Measurements from ENCODE around the gene DAB1. TPM values are rescaled to one million over a fixed set of nuclear protein-coding genes. Genes with fewer than 3 reads are reported as not detected.

DAB1 gene
- total RNA-seq, 1 donor from 2014 or later = not detected

GRCh38 chr1:57167997-57168396 is 255.9 kb downstream of the DAB1 start:
- DNase-seq (ENCODE audit: low read depth, low spot score) = no peak

DNA sequence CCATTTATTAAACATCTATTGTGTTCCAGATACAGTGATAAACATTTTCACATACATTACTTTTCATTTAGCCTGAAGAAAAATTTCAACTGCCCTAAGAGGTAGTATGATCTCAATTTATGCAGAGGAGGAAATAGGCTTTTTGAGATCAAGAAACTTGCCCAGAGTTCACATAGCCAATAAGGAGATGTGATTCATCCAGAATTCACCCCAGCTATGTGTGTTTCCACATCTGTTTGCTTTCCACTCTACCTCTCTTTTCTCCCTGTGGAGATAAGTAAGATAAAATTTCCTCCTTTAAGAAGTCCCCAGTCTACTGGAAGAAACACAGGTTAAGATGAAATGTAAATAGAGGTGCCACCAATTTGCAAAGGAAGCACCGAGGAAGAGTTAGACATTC is 258.3 kb downstream of the DAB1 start:
- no peak for DNase-seq (ENCODE audit: low read depth, low spot score)

DNA sequence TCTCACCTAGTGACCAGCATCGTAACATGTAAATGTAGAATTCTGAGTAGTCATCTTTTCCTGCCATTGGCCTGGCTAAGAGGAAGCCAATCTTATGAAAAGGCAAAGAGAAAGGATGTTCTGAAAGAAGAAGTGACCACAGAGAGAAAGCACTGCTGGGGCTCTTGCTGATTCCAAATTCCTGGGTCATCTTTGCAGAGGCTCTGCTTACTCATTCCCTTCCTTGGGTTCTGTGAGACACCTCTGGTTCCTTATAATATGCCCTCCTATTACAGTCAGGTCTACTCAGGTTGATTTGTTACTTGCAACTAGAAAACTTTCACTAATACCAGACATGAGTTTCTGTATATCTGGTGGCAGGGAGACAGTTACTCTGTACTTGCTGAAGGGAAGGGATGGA is 259.3 kb downstream of the DAB1 start:
- no peak for DNase-seq (ENCODE audit: low read depth, low spot score)

GRCh38 chr1:57163789-57164188 is 260.1 kb downstream of the DAB1 start:
- no peak for DNase-seq (ENCODE audit: low read depth, low spot score)

GRCh38 chr1:57163325-57163724 is 260.5 kb downstream of the DAB1 start:
- DNase-seq (ENCODE audit: low read depth, low spot score) = no peak

- DNase-seq (ENCODE audit: low read depth, low spot score) = no peak
These were observed 261.1 kb downstream of the DAB1 start for GRCh38 chr1:57162607-57163261.

- DNase-seq (ENCODE audit: low read depth, low spot score) = no peak
These were observed 263.3 kb downstream of the DAB1 start for GRCh38 chr1:57160594-57160993.

DNA sequence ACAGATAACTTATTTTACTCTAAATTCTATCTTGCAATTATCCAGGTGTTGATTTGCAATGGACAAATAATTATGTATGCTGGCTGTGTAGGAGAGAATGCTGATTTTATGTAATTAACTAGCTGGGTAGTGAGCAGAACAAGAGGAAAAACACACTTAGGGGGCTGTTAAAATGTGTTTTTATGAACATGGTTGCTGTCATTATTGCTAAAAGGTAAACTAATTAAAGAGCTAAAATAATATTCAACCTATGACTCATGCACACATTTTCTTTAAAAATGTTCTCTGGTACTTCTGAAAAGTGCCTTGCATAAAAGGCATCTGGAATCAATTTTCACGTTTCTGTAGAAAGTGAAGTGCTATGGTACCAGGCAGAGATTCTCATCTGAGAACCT is 265.3 kb downstream of the DAB1 start:
- DNase-seq (ENCODE audit: low read depth, low spot score) = no peak

- DNase-seq (ENCODE audit: low read depth, low spot score) = no peak
These were observed 265.8 kb downstream of the DAB1 start for GRCh38 chr1:57157818-57158603.

DNA sequence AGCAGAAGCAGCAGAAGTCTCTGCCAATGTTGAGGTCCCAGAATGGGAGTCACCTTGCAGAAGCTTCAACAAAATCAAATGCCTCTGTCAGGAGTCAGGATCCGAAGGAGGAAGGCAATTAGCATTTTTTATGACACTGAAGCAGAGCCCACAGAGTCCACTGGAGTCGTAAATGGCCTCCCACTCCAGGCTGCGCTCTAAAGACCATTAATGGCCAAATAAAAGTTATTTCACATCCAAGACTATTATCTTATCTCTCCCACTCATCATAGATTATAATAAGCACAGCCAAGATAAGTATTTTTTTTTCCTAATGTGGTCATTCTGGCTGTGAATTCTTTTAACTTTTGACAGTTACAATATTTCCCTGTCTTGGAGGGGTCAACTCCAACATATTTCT is 267.0 kb downstream of the DAB1 start:
- DNase-seq (ENCODE audit: low read depth, low spot score) = no peak

DNA sequence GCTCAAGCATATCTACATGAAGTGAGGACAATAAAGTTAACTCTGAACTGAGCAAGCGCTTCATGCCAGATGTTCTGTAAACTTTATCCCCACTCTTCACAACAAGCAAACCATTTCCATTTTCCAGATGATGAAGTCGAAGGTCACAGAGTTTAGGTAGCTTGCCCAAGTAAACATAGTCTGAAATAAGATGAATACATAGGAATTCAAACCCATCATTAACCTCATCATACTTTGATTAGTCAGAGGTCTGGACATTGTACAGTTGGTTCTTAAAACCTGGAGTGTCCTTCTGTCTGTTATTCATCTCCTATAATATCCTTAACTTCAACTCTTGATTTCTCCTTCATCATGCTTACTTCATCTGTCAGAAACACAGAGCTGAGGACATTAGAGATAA is 277.8 kb downstream of the DAB1 start:
- DNase-seq (ENCODE audit: low read depth, low spot score) = no peak

GRCh38 chr1:57142999-57143398 is 280.9 kb downstream of the DAB1 start:
- DNase-seq (ENCODE audit: low read depth, low spot score) = no peak

DNA sequence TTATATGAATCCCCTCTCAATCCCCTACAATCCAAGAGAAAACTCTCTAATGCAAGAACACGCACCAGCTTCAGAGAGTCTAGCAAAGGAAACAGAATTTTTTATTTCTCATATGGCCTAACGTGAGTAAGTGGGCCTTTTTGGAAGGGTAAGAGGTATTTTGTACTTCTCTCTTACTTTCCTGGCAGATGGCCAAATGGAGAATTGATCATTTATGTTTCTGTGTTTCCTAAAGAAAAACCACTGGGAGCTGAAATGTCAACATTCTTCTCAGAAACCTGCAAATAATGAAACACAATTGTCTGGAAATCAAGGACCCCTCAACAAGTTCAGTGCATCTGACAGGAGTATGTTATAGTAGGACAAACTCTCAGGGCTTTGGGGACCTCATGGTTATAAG is 281.7 kb downstream of the DAB1 start:
- no peak for DNase-seq (ENCODE audit: low read depth, low spot score)

DNA sequence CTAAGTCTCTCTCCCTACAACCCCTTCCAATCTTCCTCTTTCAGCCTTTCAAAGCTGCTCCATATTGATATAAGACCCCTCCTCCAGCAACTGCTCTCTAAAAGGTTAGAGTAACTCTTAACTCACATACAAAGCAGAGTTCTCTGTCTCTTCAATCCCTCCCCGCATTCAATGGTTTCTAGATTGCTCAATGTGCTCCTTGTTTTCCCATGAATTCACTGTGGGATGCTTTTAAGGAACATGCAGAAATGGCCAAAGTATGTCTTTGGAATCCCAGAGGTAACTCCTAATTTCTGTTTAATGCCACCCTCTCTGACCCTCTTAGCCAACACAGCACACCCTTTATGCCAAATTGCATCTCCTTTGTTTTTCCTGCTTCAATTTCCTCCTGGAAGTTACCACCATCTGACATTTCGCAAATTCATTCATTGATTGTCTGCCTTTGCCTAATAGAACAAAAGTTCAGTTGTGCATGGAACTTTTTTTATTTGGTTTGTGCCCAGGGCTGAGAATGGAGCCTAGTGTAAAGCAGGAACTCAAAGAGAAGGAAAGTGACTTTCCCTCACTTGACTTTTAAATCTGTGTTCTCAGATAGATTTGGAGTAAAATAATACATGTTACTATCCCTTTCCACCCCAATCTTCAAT is 285.3 kb downstream of the DAB1 start:
- DNase-seq (ENCODE audit: low read depth, low spot score) = no peak

- no peak for DNase-seq (ENCODE audit: low read depth, low spot score)
These were observed 285.9 kb downstream of the DAB1 start for GRCh38 chr1:57137980-57138379.

- DNase-seq (ENCODE audit: low read depth, low spot score) = no peak
These were observed 289.1 kb downstream of the DAB1 start for GRCh38 chr1:57134803-57135202.

DNA sequence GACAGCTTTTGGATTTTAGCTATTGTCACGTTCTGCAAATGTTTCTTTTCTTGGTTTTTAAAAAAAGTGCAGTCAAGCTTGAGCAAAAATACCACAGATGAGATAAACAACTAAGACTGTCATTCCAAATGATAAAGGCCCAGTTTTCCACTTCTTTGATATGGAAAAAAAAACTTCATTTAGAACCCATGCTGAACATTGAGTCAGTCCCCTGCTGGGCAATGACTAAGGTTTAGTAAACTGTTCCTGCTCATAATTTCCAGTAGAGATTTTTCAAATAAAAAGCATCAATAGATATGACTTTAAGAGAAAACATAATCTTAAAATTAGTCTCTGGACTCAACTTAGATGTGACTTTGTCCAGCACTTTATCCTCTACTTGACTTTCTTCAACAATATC is 290.2 kb downstream of the DAB1 start:
- no peak for DNase-seq (ENCODE audit: low read depth, low spot score)

DNA sequence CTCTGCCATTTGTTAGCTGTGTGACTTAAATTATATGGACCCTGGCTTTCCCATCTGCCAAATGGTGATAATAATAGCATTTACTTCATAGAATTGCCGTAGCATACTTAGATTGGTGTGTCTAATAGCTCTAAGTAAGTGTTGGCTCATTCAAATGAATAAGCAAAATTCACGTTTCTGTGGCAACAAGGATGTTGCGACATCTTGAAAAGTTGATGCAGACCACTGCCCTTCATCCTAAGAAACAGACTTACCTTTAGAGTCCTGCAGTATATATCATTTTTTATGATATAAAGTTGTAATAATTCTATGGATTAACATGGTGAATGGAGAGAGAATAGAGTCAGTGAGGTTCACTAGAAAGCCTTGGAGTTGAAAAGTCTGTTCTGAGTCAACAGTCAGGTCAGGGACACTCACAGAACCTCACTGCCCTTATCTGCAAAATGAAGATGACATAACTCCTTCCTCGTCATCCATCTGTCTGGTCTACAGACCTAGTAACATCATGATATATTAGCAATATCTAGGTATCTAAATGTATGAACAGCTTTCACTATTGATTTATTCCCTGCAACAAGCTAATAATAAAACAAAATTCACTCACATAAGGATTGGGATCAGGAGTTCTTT is 290.8 kb downstream of the DAB1 start:
- DNase-seq (ENCODE audit: low read depth, low spot score) = no peak

DNA sequence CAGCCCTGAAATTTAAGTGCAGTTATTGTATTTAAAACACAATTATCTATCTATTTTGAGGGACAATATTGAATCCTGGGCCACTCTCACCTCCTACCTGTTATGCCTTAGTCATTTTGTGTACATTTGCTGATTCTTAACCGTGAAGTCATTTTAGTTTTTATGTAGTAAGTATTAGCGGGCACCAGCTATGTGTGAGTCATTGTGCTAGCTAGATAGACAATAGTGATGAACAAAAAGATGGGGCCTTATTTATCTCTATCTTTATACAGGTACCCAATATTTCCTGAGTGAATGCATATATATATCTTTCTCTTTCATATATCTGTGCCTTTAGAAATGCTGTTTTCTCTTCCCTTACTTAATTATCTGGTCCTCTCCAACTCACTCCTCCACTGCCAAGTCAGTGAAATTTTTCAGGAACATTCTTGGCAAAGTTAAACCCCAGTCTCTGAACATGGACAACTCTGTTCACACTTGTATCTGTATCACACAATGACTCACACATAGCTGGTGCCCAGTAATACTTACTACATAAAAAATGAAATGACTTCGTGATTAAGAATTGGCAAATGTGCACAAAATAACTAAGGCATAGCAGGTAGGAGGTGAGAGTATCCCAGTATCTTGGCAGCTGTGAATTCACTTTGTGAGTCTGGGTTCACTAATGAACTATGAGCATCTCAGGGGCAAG is 292.0 kb downstream of the DAB1 start:
- DNase-seq (ENCODE audit: low read depth, low spot score) = no peak

DNA sequence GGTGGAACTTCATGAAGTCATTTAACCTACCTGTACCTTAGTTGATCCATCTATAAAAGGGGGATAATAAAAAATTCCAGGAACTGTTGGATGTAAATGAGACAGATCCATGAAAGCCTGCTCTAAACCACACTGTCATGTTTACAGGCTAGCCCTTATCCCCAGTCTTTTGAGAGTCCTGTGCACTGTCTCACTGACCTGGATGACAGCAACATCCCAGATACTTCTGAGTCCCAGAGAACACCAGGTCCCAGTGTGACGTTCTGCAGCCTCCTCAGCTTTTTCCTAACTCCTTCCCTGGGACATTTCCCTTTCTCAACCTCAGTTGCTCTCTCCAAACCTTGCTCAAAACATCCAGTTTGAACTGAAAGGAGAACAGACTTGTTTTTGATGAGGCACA is 292.6 kb downstream of the DAB1 start:
- no peak for DNase-seq (ENCODE audit: low read depth, low spot score)

- DNase-seq (ENCODE audit: low read depth, low spot score) = no peak
These were observed 294.0 kb downstream of the DAB1 start for GRCh38 chr1:57129865-57130264.

DNA sequence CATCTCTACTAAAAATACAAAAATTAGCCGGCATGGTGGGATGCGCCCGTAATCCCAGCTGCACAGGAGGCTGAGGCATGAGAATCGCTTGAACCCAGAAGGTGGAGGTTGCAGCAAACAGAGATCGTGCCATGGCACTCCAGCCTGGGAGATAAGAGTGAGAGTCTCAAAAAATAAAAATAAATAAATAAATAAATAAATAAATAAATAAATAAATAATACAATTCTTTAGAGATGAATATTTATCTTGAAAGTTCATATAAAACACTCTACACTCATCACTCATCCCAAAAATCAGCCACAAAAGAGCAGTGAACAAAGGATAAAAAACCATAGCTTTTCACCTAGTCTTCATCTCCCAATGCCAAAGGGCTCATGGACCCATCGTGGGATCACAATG is 295.9 kb downstream of the DAB1 start:
- no peak for DNase-seq (ENCODE audit: low read depth, low spot score)
